Measurements from ENCODE around the gene DCLK2.
A peak's percentile ranks its signal among the peaks of the same experiment; 100 is the strongest.

Gene DCLK2

GRCh38 chr4:150070464-150071170, 7.6 kb upstream of the DCLK2 start:
- no peaks in the 10 kb centered on the region for H3K36me3 ChIP-seq (ENCODE audit: control insufficient read depth in 1 of 2, insufficient read depth in 2 of 2, low read length in 2 of 2)
- H3K4me1 ChIP-seq (ENCODE audit: control insufficient read depth in 1 of 2, insufficient read depth in 2 of 2, low read length in 2 of 2) = no peaks in the 10 kb centered on the region
- no peaks in the 10 kb centered on the region for H3K27me3 ChIP-seq (ENCODE audit: low read depth, low read length)
- H3K27ac ChIP-seq (ENCODE audit: low read length) = no peak overlapping the region
- no peaks in the 10 kb centered on the region for H3K9me3 ChIP-seq (ENCODE audit: control insufficient read depth in 1 of 2, low read length in 2 of 2)
- no peak overlapping the region for H3K4me3 ChIP-seq (ENCODE audit: low read depth in 1 of 2, low read length in 2 of 2)

GRCh38 chr4:150072471-150072870, 5.8 kb upstream of the DCLK2 start:
- H3K36me3 ChIP-seq (ENCODE audit: control insufficient read depth in 1 of 2, insufficient read depth in 2 of 2, low read length in 2 of 2) = no peaks in the 10 kb centered on the region
- no peak overlapping the region for H3K4me3 ChIP-seq (ENCODE audit: low read depth in 1 of 2, low read length in 2 of 2)
- no peaks in the 10 kb centered on the region for H3K4me1 ChIP-seq (ENCODE audit: control insufficient read depth in 1 of 2, insufficient read depth in 2 of 2, low read length in 2 of 2)
- H3K9me3 ChIP-seq (ENCODE audit: control insufficient read depth in 1 of 2, low read length in 2 of 2) = no peaks in the 10 kb centered on the region
- H3K27me3 ChIP-seq (ENCODE audit: low read depth, low read length) = no peaks in the 10 kb centered on the region
- peak overlapping the region; percentile 3 for H3K27ac ChIP-seq (ENCODE audit: low read length)

- Histone ChIP-seq H3K4me3 (ENCODE audit: low read depth in 1 of 2, low read length in 2 of 2) (no peak overlapping the region), H3K27ac (ENCODE audit: low read length) (peak overlapping the region; percentile 3), H3K36me3 (ENCODE audit: control insufficient read depth in 1 of 2, insufficient read depth in 2 of 2, low read length in 2 of 2) (no peaks in the 10 kb centered on the region), H3K4me1 (ENCODE audit: control insufficient read depth in 1 of 2, insufficient read depth in 2 of 2, low read length in 2 of 2) (no peaks in the 10 kb centered on the region), H3K9me3 (ENCODE audit: control insufficient read depth in 1 of 2, low read length in 2 of 2) (no peaks in the 10 kb centered on the region), H3K27me3 (ENCODE audit: low read depth, low read length) (no peaks in the 10 kb centered on the region)
Observed at GRCh38 chr4:150072906-150073714, 5.1 kb upstream of the DCLK2 start.

GRCh38 chr4:150074064-150074463, 4.2 kb upstream of the DCLK2 start:
- Histone ChIP-seq H3K4me1 (ENCODE audit: control insufficient read depth in 1 of 2, insufficient read depth in 2 of 2, low read length in 2 of 2) (no peaks in the 10 kb centered on the region), H3K27me3 (ENCODE audit: low read depth, low read length) (no peaks in the 10 kb centered on the region), H3K9me3 (ENCODE audit: control insufficient read depth in 1 of 2, low read length in 2 of 2) (no peaks in the 10 kb centered on the region), H3K36me3 (ENCODE audit: control insufficient read depth in 1 of 2, insufficient read depth in 2 of 2, low read length in 2 of 2) (no peaks in the 10 kb centered on the region), H3K27ac (ENCODE audit: low read length) (no peak overlapping the region), H3K4me3 (ENCODE audit: low read depth in 1 of 2, low read length in 2 of 2) (no peak overlapping the region)

- peak overlapping the region; percentile 71 to 87 for H3K4me3 ChIP-seq (ENCODE audit: low read depth in 1 of 2, low read length in 2 of 2)
- H3K4me1 ChIP-seq (ENCODE audit: control insufficient read depth in 1 of 2, insufficient read depth in 2 of 2, low read length in 2 of 2) = peaks cover 0 to 15% of the 10 kb centered on the region in 2 donors
- H3K27ac ChIP-seq (ENCODE audit: low read length) = no peak overlapping the region
- no peaks in the 10 kb centered on the region for H3K9me3 ChIP-seq (ENCODE audit: control insufficient read depth in 1 of 2, low read length in 2 of 2)
- H3K36me3 ChIP-seq (ENCODE audit: control insufficient read depth in 1 of 2, insufficient read depth in 2 of 2, low read length in 2 of 2) = no peaks in the 10 kb centered on the region
- H3K27me3 ChIP-seq (ENCODE audit: low read depth, low read length) = no peaks in the 10 kb centered on the region
Observed at GRCh38 chr4:150078579-150079080, 385 bp downstream of the DCLK2 start.

GRCh38 chr4:150079081-150079581, 886 bp downstream of the DCLK2 start:
- H3K27me3 ChIP-seq (ENCODE audit: low read depth, low read length) = no peaks in the 10 kb centered on the region
- no peaks in the 10 kb centered on the region for H3K9me3 ChIP-seq (ENCODE audit: control insufficient read depth in 1 of 2, low read length in 2 of 2)
- H3K4me3 ChIP-seq (ENCODE audit: low read depth in 1 of 2, low read length in 2 of 2) = peak overlapping the region; percentile 71 to 87
- H3K4me1 ChIP-seq (ENCODE audit: control insufficient read depth in 1 of 2, insufficient read depth in 2 of 2, low read length in 2 of 2) = peaks cover 0 to 18% of the 10 kb centered on the region in 2 donors
- no peak overlapping the region for H3K27ac ChIP-seq (ENCODE audit: low read length)
- no peaks in the 10 kb centered on the region for H3K36me3 ChIP-seq (ENCODE audit: control insufficient read depth in 1 of 2, insufficient read depth in 2 of 2, low read length in 2 of 2)

- Histone ChIP-seq H3K27me3 (ENCODE audit: low read depth, low read length) (no peaks in the 10 kb centered on the region), H3K9me3 (ENCODE audit: control insufficient read depth in 1 of 2, low read length in 2 of 2) (no peaks in the 10 kb centered on the region), H3K36me3 (ENCODE audit: control insufficient read depth in 1 of 2, insufficient read depth in 2 of 2, low read length in 2 of 2) (no peaks in the 10 kb centered on the region), H3K4me1 (ENCODE audit: control insufficient read depth in 1 of 2, insufficient read depth in 2 of 2, low read length in 2 of 2) (peaks cover 0 to 22% of the 10 kb centered on the region in 2 donors), H3K4me3 (ENCODE audit: low read depth in 1 of 2, low read length in 2 of 2) (peak overlapping the region; percentile 16 to 87), H3K27ac (ENCODE audit: low read length) (no peak overlapping the region)
Observed at GRCh38 chr4:150080337-150080736, 2.1 kb downstream of the DCLK2 start.

GRCh38 chr4:150080875-150081274, 2.6 kb downstream of the DCLK2 start:
- H3K9me3 ChIP-seq (ENCODE audit: control insufficient read depth in 1 of 2, low read length in 2 of 2) = no peaks in the 10 kb centered on the region

GRCh38 chr4:150082241-150082640, 4.0 kb downstream of the DCLK2 start:
- Histone ChIP-seq H3K27ac (ENCODE audit: low read length) (peak overlapping the region; percentile 14), H3K36me3 (ENCODE audit: control insufficient read depth in 1 of 2, insufficient read depth in 2 of 2, low read length in 2 of 2) (no peaks in the 10 kb centered on the region), H3K27me3 (ENCODE audit: low read depth, low read length) (no peaks in the 10 kb centered on the region), H3K4me1 (ENCODE audit: control insufficient read depth in 1 of 2, insufficient read depth in 2 of 2, low read length in 2 of 2) (peaks cover 0 to 22% of the 10 kb centered on the region in 2 donors), H3K4me3 (ENCODE audit: low read depth in 1 of 2, low read length in 2 of 2) (peak overlapping the region; percentile 18 to 38), H3K9me3 (ENCODE audit: control insufficient read depth in 1 of 2, low read length in 2 of 2) (no peaks in the 10 kb centered on the region)

More at GRCh38 chr4:150080875-150081274, 2.6 kb downstream of the DCLK2 start:
- H3K27ac ChIP-seq (ENCODE audit: low read length) = no peak overlapping the region
- H3K27me3 ChIP-seq (ENCODE audit: low read depth, low read length) = no peaks in the 10 kb centered on the region
- peak overlapping the region; percentile 16 to 87 for H3K4me3 ChIP-seq (ENCODE audit: low read depth in 1 of 2, low read length in 2 of 2)
- no peaks in the 10 kb centered on the region for H3K36me3 ChIP-seq (ENCODE audit: control insufficient read depth in 1 of 2, insufficient read depth in 2 of 2, low read length in 2 of 2)
- H3K4me1 ChIP-seq (ENCODE audit: control insufficient read depth in 1 of 2, insufficient read depth in 2 of 2, low read length in 2 of 2) = peaks cover 0 to 22% of the 10 kb centered on the region in 2 donors

- Histone ChIP-seq H3K4me1 (ENCODE audit: control insufficient read depth in 1 of 2, insufficient read depth in 2 of 2, low read length in 2 of 2) (peaks cover 0 to 7% of the 10 kb centered on the region in 2 donors), H3K27me3 (ENCODE audit: low read depth, low read length) (no peaks in the 10 kb centered on the region), H3K27ac (ENCODE audit: low read length) (no peak overlapping the region), H3K4me3 (ENCODE audit: low read depth in 1 of 2, low read length in 2 of 2) (no peak overlapping the region), H3K9me3 (ENCODE audit: control insufficient read depth in 1 of 2, low read length in 2 of 2) (no peaks in the 10 kb centered on the region), H3K36me3 (ENCODE audit: control insufficient read depth in 1 of 2, insufficient read depth in 2 of 2, low read length in 2 of 2) (no peaks in the 10 kb centered on the region)
Observed at GRCh38 chr4:150087006-150087405, 8.8 kb downstream of the DCLK2 start.

GRCh38 chr4:150089732-150090131, 11.5 kb downstream of the DCLK2 start:
- Histone ChIP-seq H3K4me1 (ENCODE audit: control insufficient read depth in 1 of 2, insufficient read depth in 2 of 2, low read length in 2 of 2) (no peaks in the 10 kb centered on the region), H3K36me3 (ENCODE audit: control insufficient read depth in 1 of 2, insufficient read depth in 2 of 2, low read length in 2 of 2) (no peaks in the 10 kb centered on the region), H3K27ac (ENCODE audit: low read length) (no peak overlapping the region), H3K27me3 (ENCODE audit: low read depth, low read length) (no peaks in the 10 kb centered on the region), H3K4me3 (ENCODE audit: low read depth in 1 of 2, low read length in 2 of 2) (no peak overlapping the region), H3K9me3 (ENCODE audit: control insufficient read depth in 1 of 2, low read length in 2 of 2) (no peaks in the 10 kb centered on the region)
